ENCODE results near the gene CCDC102B. TPM values are rescaled to one million over a fixed set of nuclear protein-coding genes. Genes with fewer than 3 reads are reported as not detected.

The CCDC102B gene
- total and polyA plus RNA-seq, 2 donors (not counting 1 experiment from before 2014, with no cell fraction given) = 3.9 to 4.0 TPM

- intact Hi-C loops (cut with micrococcal nuclease) = no loop called here
- DNase-seq (no peak), ATAC-seq (ENCODE audit: low read depth) (no peak)
- H3K79me2 ChIP-seq (ENCODE audit: control insufficient read depth, insufficient read depth, low read length) = no peaks in the 10 kb centered on the region
- no peaks in the 10 kb centered on the region for H3K9me3 Mint-ChIP-seq (ENCODE audit: insufficient read depth)
- no peaks in the 10 kb centered on the region for H3K27me3 ChIP-seq (replicated peaks in 1 of 4; ENCODE audit: control extremely low read depth in 1 of 4, control insufficient read depth in 3 of 4, insufficient read depth in 4 of 4, low read length in 3 of 4)
- no peak overlapping the region for H3K27ac Mint-ChIP-seq
- H3K36me3 ChIP-seq (replicated peaks in 1 of 2; ENCODE audit: control extremely low read depth in 1 of 2, control insufficient read depth in 1 of 2, extremely low read depth in 1 of 2, insufficient read depth in 2 of 2, low read length in 1 of 2) = no peaks in the 10 kb centered on the region
- H3K9me3 ChIP-seq (ENCODE audit: control extremely low read depth in 1 of 3, control insufficient read depth in 2 of 3, insufficient read depth in 1 of 3, low read length in 2 of 3) = no peaks in the 10 kb centered on the region
- no peaks in the 10 kb centered on the region for H3K4me1 Mint-ChIP-seq
- H3K27ac ChIP-seq (ENCODE audit: low read length in 2 of 2) = no peak overlapping the region
- TF ChIP-seq CTCF (IDR thresholded peaks at IDR 0.05) (no peak), EZH2 (IDR thresholded peaks at IDR 0.05; ENCODE audit: borderline replicate concordance, insufficient read depth, low read depth, low read length, poor library complexity, severe bottlenecking) (no peak)
- no peak overlapping the region for H3K4me3 ChIP-seq (ENCODE audit: control extremely low read depth in 1 of 5, extremely low read depth in 1 of 5, insufficient read depth in 1 of 5, low read depth in 2 of 5, low read length in 4 of 5)
- H3K9ac ChIP-seq (ENCODE audit: low read length) = no peak overlapping the region
- no peak overlapping the region for H3K4me2 ChIP-seq (replicated peaks; ENCODE audit: low read depth, low read length, poor library complexity, severe bottlenecking)
- H4K20me1 ChIP-seq (ENCODE audit: control insufficient read depth, insufficient read depth, low read length, poor library complexity, severe bottlenecking) = no peaks in the 10 kb centered on the region
- H3K4me1 ChIP-seq (ENCODE audit: control insufficient read depth in 2 of 2, insufficient read depth in 2 of 2, low read length in 2 of 2) = no peaks in the 10 kb centered on the region
- no CpG with 5 or more reads among the region's 2 CpGs for WGBS (ENCODE audit: insufficient coverage)
- CTCF ChIA-PET = no interaction called here
- POLR2A ChIA-PET = no interaction called here
- H3K27me3 Mint-ChIP-seq = no peaks in the 10 kb centered on the region
- H2AFZ ChIP-seq (ENCODE audit: insufficient read depth, low read depth, low read length, poor library complexity, severe bottlenecking) = no peak overlapping the region
- no peak overlapping the region for H3K4me3 Mint-ChIP-seq
Observed at GRCh38 chr18:68956650-68957049, 158.8 kb downstream of the CCDC102B start.

GRCh38 chr18:68960355-68960754 lies 162.5 kb downstream of the CCDC102B start:
- H2AFZ ChIP-seq (ENCODE audit: insufficient read depth, low read depth, low read length, poor library complexity, severe bottlenecking) = no peak overlapping the region
- no peaks in the 10 kb centered on the region for H3K9me3 ChIP-seq (ENCODE audit: control extremely low read depth in 1 of 3, control insufficient read depth in 2 of 3, insufficient read depth in 1 of 3, low read length in 2 of 3)
- H3K79me2 ChIP-seq (ENCODE audit: control insufficient read depth, insufficient read depth, low read length) = no peaks in the 10 kb centered on the region
- no peak for DNase-seq
- H3K36me3 ChIP-seq (replicated peaks in 1 of 2; ENCODE audit: control extremely low read depth in 1 of 2, control insufficient read depth in 1 of 2, extremely low read depth in 1 of 2, insufficient read depth in 2 of 2, low read length in 1 of 2) = no peaks in the 10 kb centered on the region
- TF ChIP-seq CTCF (IDR thresholded peaks at IDR 0.05) (no peak), EZH2 (IDR thresholded peaks at IDR 0.05; ENCODE audit: borderline replicate concordance, insufficient read depth, low read depth, low read length, poor library complexity, severe bottlenecking) (no peak)
- Mint-ChIP-seq H3K4me3 (no peak overlapping the region), H3K27me3 (no peaks in the 10 kb centered on the region), H3K9me3 (ENCODE audit: insufficient read depth) (no peaks in the 10 kb centered on the region), H3K27ac (no peak overlapping the region), H3K4me1 (no peaks in the 10 kb centered on the region)
- no peak overlapping the region for H3K27ac ChIP-seq (ENCODE audit: low read length in 2 of 2)
- 88% methylated on average over 3 of the region's 3 CpGs for WGBS (ENCODE audit: insufficient coverage)
- ChIA-PET POLR2A (no interaction called here), CTCF (no interaction called here)
- no peak overlapping the region for H3K9ac ChIP-seq (ENCODE audit: low read length)
- H4K20me1 ChIP-seq (ENCODE audit: control insufficient read depth, insufficient read depth, low read length, poor library complexity, severe bottlenecking) = no peaks in the 10 kb centered on the region
- H3K4me2 ChIP-seq (replicated peaks; ENCODE audit: low read depth, low read length, poor library complexity, severe bottlenecking) = no peak overlapping the region
- intact Hi-C loops (cut with micrococcal nuclease) = no loop called here
- H3K4me1 ChIP-seq (ENCODE audit: control insufficient read depth in 2 of 2, insufficient read depth in 2 of 2, low read length in 2 of 2) = no peaks in the 10 kb centered on the region
- no peak for ATAC-seq (ENCODE audit: low read depth)
- no peaks in the 10 kb centered on the region for H3K27me3 ChIP-seq (replicated peaks in 1 of 4; ENCODE audit: control extremely low read depth in 1 of 4, control insufficient read depth in 3 of 4, insufficient read depth in 4 of 4, low read length in 3 of 4)
- no peak overlapping the region for H3K4me3 ChIP-seq (ENCODE audit: control extremely low read depth in 1 of 5, extremely low read depth in 1 of 5, insufficient read depth in 1 of 5, low read depth in 2 of 5, low read length in 4 of 5)
